Esophagus muscularis mucosa (tissue), 3 donors: ENCODE results near the gene PZP.

Experiments
- EP300 ChIP-seq: sonication (generic); formaldehyde crosslinking; IDR thresholded peaks from one replicate; pipeline ENCODE4 v1.6.1; 2017; ENCODE audit warnings: antibody characterized with exemption
- TF ChIP-seq, protein P1 (sequence below), 3 experiments: fragments of 200-600 bp in 2 of 3; fragments of 450-650 bp in 1 of 3; sonication (generic) in 2 of 3; IDR thresholded peaks; one replicate each; pipeline ENCODE4 v1.5.1; 2017 to 2019; ENCODE audit warnings: antibody characterized with exemption in 3 of 3, mild to moderate bottlenecking in 2 of 3, moderate library complexity in 1 of 3

DNA sequence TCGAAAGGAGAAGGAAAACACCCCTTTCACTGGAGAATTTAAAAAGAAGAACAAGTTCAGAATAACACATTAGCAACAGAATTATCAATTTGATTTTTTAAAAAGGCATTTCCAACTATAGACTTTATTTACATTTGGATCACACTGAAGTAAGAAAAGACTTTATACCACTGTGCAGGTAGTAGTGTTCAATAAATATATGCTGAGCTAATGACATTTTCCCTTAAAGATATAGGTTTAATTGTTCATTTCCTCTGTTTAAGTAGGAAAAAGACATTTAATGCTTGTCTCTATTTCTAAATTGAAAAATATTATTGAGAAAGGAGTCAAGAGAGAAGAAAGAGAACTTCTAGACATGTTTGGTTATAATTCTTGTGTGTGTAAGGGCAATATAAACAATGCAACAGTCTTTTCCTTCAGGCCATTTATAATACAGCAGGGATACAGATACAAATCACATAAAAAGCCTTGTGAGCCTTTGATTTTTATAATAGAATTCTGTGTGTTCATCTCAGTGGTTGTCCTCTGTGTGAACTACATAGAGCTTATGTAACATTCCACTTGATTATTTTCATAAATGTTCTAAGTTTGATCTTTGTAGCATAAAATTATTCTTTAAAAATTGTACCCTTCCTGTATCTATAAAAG lies 48.7 kb upstream of the PZP start:
- TF ChIP-seq, protein P1, sequence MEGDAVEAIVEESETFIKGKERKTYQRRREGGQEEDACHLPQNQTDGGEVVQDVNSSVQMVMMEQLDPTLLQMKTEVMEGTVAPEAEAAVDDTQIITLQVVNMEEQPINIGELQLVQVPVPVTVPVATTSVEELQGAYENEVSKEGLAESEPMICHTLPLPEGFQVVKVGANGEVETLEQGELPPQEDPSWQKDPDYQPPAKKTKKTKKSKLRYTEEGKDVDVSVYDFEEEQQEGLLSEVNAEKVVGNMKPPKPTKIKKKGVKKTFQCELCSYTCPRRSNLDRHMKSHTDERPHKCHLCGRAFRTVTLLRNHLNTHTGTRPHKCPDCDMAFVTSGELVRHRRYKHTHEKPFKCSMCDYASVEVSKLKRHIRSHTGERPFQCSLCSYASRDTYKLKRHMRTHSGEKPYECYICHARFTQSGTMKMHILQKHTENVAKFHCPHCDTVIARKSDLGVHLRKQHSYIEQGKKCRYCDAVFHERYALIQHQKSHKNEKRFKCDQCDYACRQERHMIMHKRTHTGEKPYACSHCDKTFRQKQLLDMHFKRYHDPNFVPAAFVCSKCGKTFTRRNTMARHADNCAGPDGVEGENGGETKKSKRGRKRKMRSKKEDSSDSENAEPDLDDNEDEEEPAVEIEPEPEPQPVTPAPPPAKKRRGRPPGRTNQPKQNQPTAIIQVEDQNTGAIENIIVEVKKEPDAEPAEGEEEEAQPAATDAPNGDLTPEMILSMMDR (IDR thresholded peaks at IDR 0.05): no peak
- TF ChIP-seq EP300: no peak
